Loucy (cell line): ENCODE measurements around the gene LRIG1.

Experiments
- H2AFZ ChIP-seq: fragments of 200-600 bp; sonication (generic); 2 replicates; pipeline ENCODE4 v1.6.0; 2016; ENCODE audit warnings: antibody characterized with exemption, mild to moderate bottlenecking, low read length, moderate library complexity
- H3F3A ChIP-seq: fragments of 200-600 bp; 2 replicates; pipeline ENCODE4 v1.6.0; 2016; ENCODE audit warnings: antibody characterized with exemption, low read depth, mild to moderate bottlenecking
- H3K27me3 ChIP-seq: fragments of 200-600 bp; sonication (generic); 2 replicates; pipeline ENCODE4 v1.6.1; 2014; ENCODE audit warnings: low read length, mild to moderate bottlenecking; ENCODE audit not compliant: insufficient read depth, poor library complexity, severe bottlenecking
- H3K36me3 ChIP-seq: fragments of 200-600 bp; sonication (generic); 2 replicates; pipeline ENCODE4 v1.6.1; 2016; ENCODE audit warnings: low read length; ENCODE audit not compliant: insufficient read depth
- H3K4me1 ChIP-seq: fragments of 200-600 bp; sonication (generic); 2 replicates; pipeline ENCODE4 v1.5.1; 2014; ENCODE audit warnings: low read length, mild to moderate bottlenecking; ENCODE audit not compliant: insufficient read depth, poor library complexity, severe bottlenecking
- H3K4me2 ChIP-seq: fragments of 200-600 bp; sonication (generic); 2 replicates; pipeline ENCODE4 v1.6.0; 2014; ENCODE audit warnings: antibody characterized with exemption, low read length, low read depth, mild to moderate bottlenecking; ENCODE audit not compliant: poor library complexity, severe bottlenecking
- H3K4me3 ChIP-seq: fragments of 200-600 bp; sonication (generic); 2 replicates; pipeline ENCODE4 v1.5.1; 2014; ENCODE audit warnings: low read length, mild to moderate bottlenecking, mixed read lengths; ENCODE audit not compliant: poor library complexity, severe bottlenecking
- H3K79me2 ChIP-seq: fragments of 200-600 bp; sonication (generic); 2 replicates; pipeline ENCODE4 v1.6.1; 2014; ENCODE audit warnings: low read length; ENCODE audit not compliant: insufficient read depth
- H3K9ac ChIP-seq: fragments of 200-600 bp; sonication (generic); 2 replicates; pipeline ENCODE4 v1.6.0; 2014; ENCODE audit warnings: mild to moderate bottlenecking, low read depth, low read length, moderate library complexity; ENCODE audit not compliant: poor library complexity, severe bottlenecking
- H3K9me2 ChIP-seq: fragments of 200-600 bp; sonication (generic); replicated peaks from 2 replicates; pipeline ENCODE4 v1.6.1; 2016; ENCODE audit warnings: low read depth, low read length, mixed read lengths
- H3K9me3 ChIP-seq: fragments of 200-600 bp; sonication (generic); 2 replicates; pipeline ENCODE4 v1.6.1; 2014; ENCODE audit warnings: mild to moderate bottlenecking, antibody characterized with exemption, low read length, low read depth; ENCODE audit not compliant: insufficient read depth
- H4K20me1 ChIP-seq: fragments of 200-600 bp; sonication (generic); 2 replicates; pipeline ENCODE4 v1.6.0; 2014; ENCODE audit warnings: antibody characterized with exemption, low read length, mild to moderate bottlenecking; ENCODE audit not compliant: insufficient read depth, poor library complexity, severe bottlenecking
- CTCF ChIP-seq: fragments of 200-600 bp; sonication (generic); conservative IDR thresholded peaks from 2 replicates; pipeline ENCODE4 v1.5.1; 2014; ENCODE audit warnings: mild to moderate bottlenecking, antibody characterized with exemption, low read length
- EZH2phosphoT487 ChIP-seq: fragments of 200-600 bp; IDR thresholded peaks from 2 replicates; pipeline ENCODE4 v1.6.1; 2018; ENCODE audit warnings: antibody characterized with exemption, mild to moderate bottlenecking, moderate library complexity, borderline replicate concordance

The LRIG1 gene

DNA sequence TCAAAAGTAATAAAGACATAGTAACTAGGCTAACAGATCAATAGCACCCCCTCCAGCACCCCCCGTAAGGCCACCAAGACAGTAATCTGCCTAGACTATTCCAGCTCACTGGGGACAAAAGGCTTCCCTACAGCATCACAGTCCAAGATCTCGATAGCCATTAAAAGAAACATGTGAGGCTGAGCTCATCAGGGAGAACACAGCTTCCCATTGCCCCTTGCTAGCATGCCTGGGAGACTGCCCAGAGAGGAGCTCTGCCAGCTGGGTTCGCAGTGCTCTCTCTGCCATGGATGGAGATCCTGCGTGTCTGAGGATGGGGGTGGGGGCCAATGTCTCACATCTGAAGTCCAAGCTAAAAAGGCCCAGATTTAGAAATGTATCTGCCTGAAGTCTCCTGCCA is 17.8 kb downstream of the LRIG1 start:
- Histone ChIP-seq H3K9ac (peak overlapping the region; percentile 50), H3K36me3 (peaks cover 5% of the 10 kb centered on the region; the same call in 1 of the 2 replicates), H3F3A (no peaks in the 10 kb centered on the region), H3K79me2 (peaks cover 99% of the 10 kb centered on the region), H3K9me2 (no peaks in the 10 kb centered on the region), H3K4me2 (peak overlapping the region; percentile 75), H2AFZ (no peak overlapping the region), H3K4me3 (peak overlapping the region; percentile 42), H3K27me3 (no peaks in the 10 kb centered on the region), H3K9me3 (0 out of 2 replicates have a peak, but pooled peaks cover 2% of the 10 kb centered on the region), H3K4me1 (peaks cover 91% of the 10 kb centered on the region), H4K20me1 (peaks cover 65% of the 10 kb centered on the region)
- no peak for TF ChIP-seq EZH2phosphoT487
- no peak for TF ChIP-seq CTCF

GRCh38 chr3:66482018-66482404 is 18.8 kb downstream of the LRIG1 start:
- Histone ChIP-seq H3K4me3 (peak overlapping the region; percentile 63), H3K36me3 (peaks cover 5% of the 10 kb centered on the region; the same call in 1 of the 2 replicates), H3F3A (no peaks in the 10 kb centered on the region), H3K9me2 (no peaks in the 10 kb centered on the region), H3K79me2 (peaks cover 99% of the 10 kb centered on the region), H4K20me1 (peaks cover 64% of the 10 kb centered on the region), H3K9me3 (0 out of 2 replicates have a peak, but pooled peaks cover 2% of the 10 kb centered on the region), H3K27me3 (no peaks in the 10 kb centered on the region), H3K9ac (peak overlapping the region; percentile 45), H3K4me2 (peak overlapping the region; percentile 75), H2AFZ (no peak overlapping the region), H3K4me1 (peaks cover 91% of the 10 kb centered on the region)
- TF ChIP-seq CTCF (no peak), EZH2phosphoT487 (no peak)

GRCh38 chr3:66481071-66482017 is 19.5 kb downstream of the LRIG1 start:
- Histone ChIP-seq H3K4me1 (peaks cover 90% of the 10 kb centered on the region), H3F3A (no peaks in the 10 kb centered on the region), H3K4me3 (peak overlapping the region; percentile 63), H3K79me2 (peaks cover 99% of the 10 kb centered on the region), H3K9me3 (0 out of 2 replicates have a peak, but pooled peaks cover 2% of the 10 kb centered on the region), H3K4me2 (peak overlapping the region; percentile 75), H2AFZ (no peak overlapping the region), H3K36me3 (peaks cover 5% of the 10 kb centered on the region; the same call in 1 of the 2 replicates), H3K9me2 (no peaks in the 10 kb centered on the region), H3K9ac (peak overlapping the region; percentile 45), H3K27me3 (no peaks in the 10 kb centered on the region), H4K20me1 (peaks cover 62% of the 10 kb centered on the region)
- TF ChIP-seq EZH2phosphoT487, result no peak
- TF ChIP-seq CTCF, result no peak
